Vagina (tissue), 2 donors: ENCODE measurements around the gene GABARAPL2. TPM values are rescaled to one million over a fixed set of nuclear protein-coding genes. Genes with fewer than 3 reads are reported as not detected.

Experiments
- DNase-seq, 2 donors: peaks; one replicate each; pipeline ENCODE4 v3.0.0-alpha.2; 2017; ENCODE audit errors: extremely low spot score in 2 of 2
- H3K27ac ChIP-seq: fragments of 200-600 bp; sonication (generic); one replicate; pipeline ENCODE4 v1.5.1; 2019
- H3K27me3 ChIP-seq: fragments of 200-600 bp; sonication (generic); one replicate; pipeline ENCODE4 v1.5.1; 2019
- H3K36me3 ChIP-seq, 2 donors: fragments of 200-600 bp; sonication (generic); one replicate each; pipeline ENCODE4 v1.5.1; 2017 to 2019
- H3K4me1 ChIP-seq: fragments of 200-600 bp; sonication (generic); one replicate; pipeline ENCODE4 v1.5.1; 2019
- H3K4me3 ChIP-seq, 2 donors: fragments of 200-600 bp; sonication (generic); 1 replicate in 1 of 2; 2 replicates in 1 of 2; pipeline ENCODE4 v1.5.1; 2016 to 2019
- H3K9me3 ChIP-seq: fragments of 200-600 bp; sonication (generic); one replicate; pipeline ENCODE4 v1.5.1; 2019
- POLR2A ChIP-seq, 2 donors: fragments of 450-650 bp; IDR thresholded peaks; one replicate each; pipeline ENCODE4 v1.6.1; 2017; ENCODE audit warnings: antibody characterized with exemption in 2 of 2, mild to moderate bottlenecking in 2 of 2, moderate library complexity in 2 of 2
- POLR2AphosphoS5 ChIP-seq, 2 donors: sonication (generic); formaldehyde crosslinking; IDR thresholded peaks; one replicate each; pipeline ENCODE4 v1.9.0; 2017; ENCODE audit warnings: antibody characterized with exemption in 2 of 2, mild to moderate bottlenecking in 2 of 2, low read depth in 1 of 2; ENCODE audit not compliant: insufficient read depth in 1 of 2
- intact Hi-C: fragments of 100-400 bp; cut with DNase I; formaldehyde crosslinking; loops from one replicate; pipeline ENCODE4 v1.15.1; 2023
- total RNA-seq: library from RNA; depleted of rRNA; stranded (reverse); fragments of >200 nt; gene quantifications from one replicate; pipeline ENCODE4 v1.2.3, GENCODE V29; 2016
- TF ChIP-seq, protein P1 (sequence below), 3 experiments: fragments of 450-650 bp in 2 of 3; fragments of 200-600 bp in 1 of 3; sonication (generic) in 1 of 3; IDR thresholded peaks; one replicate each; pipeline ENCODE4 v1.5.1; 2017 to 2019; ENCODE audit warnings: antibody characterized with exemption in 3 of 3, mild to moderate bottlenecking in 2 of 3, moderate library complexity in 2 of 3

Gene GABARAPL2
- total RNA-seq, 1 donor from 2014 or later = 86.4 TPM

DNA sequence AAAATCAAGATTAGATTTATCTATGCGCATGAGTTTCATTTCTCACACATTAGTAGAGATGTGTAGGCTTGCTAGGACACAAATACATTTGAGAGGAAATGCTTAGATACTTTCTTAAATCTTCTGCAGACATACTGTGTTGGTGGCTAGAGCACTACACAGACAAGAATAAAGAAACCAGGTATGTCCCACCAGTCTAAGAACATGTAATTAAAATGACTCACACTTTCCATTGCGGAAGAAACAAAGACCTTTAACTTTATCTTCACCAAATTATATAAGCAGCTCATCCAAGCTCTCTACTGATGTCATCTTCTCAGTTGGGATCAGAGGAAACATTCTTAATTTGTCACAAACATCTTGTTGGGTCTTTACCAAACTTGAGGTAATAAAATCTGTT, 12.5 kb downstream of the GABARAPL2 start:
- DNase-seq = no peak
- H3K4me1 ChIP-seq = peaks cover under 1% of the 10 kb centered on the region
- intact Hi-C loops = no loop called here
- peaks cover 0 to 55% of the 10 kb centered on the region in 2 donors for H3K36me3 ChIP-seq
- TF ChIP-seq POLR2AphosphoS5 (IDR thresholded peaks at IDR 0.05; ENCODE audit: insufficient read depth in 1 of 2, low read depth in 1 of 2) = no peak
- TF ChIP-seq, protein P1, sequence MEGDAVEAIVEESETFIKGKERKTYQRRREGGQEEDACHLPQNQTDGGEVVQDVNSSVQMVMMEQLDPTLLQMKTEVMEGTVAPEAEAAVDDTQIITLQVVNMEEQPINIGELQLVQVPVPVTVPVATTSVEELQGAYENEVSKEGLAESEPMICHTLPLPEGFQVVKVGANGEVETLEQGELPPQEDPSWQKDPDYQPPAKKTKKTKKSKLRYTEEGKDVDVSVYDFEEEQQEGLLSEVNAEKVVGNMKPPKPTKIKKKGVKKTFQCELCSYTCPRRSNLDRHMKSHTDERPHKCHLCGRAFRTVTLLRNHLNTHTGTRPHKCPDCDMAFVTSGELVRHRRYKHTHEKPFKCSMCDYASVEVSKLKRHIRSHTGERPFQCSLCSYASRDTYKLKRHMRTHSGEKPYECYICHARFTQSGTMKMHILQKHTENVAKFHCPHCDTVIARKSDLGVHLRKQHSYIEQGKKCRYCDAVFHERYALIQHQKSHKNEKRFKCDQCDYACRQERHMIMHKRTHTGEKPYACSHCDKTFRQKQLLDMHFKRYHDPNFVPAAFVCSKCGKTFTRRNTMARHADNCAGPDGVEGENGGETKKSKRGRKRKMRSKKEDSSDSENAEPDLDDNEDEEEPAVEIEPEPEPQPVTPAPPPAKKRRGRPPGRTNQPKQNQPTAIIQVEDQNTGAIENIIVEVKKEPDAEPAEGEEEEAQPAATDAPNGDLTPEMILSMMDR (IDR thresholded peaks at IDR 0.05) = no peak
- no peak for TF ChIP-seq POLR2A (IDR thresholded peaks at IDR 0.05)
- H3K27me3 ChIP-seq = no peaks in the 10 kb centered on the region
- no peak overlapping the region for H3K27ac ChIP-seq
- H3K9me3 ChIP-seq = no peaks in the 10 kb centered on the region
- no peak overlapping the region for H3K4me3 ChIP-seq

DNA sequence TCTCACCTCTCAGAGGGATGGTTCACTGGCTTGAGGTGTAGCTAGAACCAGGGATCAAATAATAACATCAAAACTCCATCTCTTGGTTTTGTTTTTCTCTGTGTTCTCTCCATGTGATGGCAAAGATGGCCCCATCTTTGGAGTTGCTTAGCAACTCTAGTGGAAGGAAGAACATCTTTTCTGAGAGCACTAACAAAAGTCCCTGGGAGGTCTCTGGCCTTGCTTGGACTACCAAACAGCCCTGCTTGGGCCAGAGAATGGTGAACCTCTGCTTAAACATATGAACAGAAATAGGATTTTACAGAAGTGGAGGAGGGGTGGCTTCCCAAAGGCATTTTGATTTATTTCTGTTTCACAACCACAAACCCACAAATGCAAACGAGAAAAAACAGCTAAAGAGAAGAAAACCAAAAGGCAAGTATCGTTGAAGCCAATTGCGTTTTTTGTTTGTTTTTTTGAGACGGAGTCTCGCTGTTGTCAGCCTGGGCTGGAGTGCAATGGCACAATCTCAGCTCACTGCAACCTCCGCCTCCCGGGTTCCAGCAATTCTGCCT, 13.2 kb downstream of the GABARAPL2 start:
- TF ChIP-seq POLR2A (IDR thresholded peaks at IDR 0.05) = no peak
- no peak for TF ChIP-seq POLR2AphosphoS5 (IDR thresholded peaks at IDR 0.05; ENCODE audit: insufficient read depth in 1 of 2, low read depth in 1 of 2)
- TF ChIP-seq, protein P1 (IDR thresholded peaks at IDR 0.05) = no peak
- H3K4me3 ChIP-seq = no peak overlapping the region
- H3K27ac ChIP-seq = no peak overlapping the region
- H3K27me3 ChIP-seq = no peaks in the 10 kb centered on the region
- DNase-seq = no peak
- no peaks in the 10 kb centered on the region for H3K4me1 ChIP-seq
- H3K9me3 ChIP-seq = no peaks in the 10 kb centered on the region
- peaks cover 0 to 49% of the 10 kb centered on the region in 2 donors for H3K36me3 ChIP-seq
- intact Hi-C loops = no loop called here

GRCh38 chr16:75584108-75584507, 17.9 kb downstream of the GABARAPL2 start:
- intact Hi-C loops = no loop called here

DNA sequence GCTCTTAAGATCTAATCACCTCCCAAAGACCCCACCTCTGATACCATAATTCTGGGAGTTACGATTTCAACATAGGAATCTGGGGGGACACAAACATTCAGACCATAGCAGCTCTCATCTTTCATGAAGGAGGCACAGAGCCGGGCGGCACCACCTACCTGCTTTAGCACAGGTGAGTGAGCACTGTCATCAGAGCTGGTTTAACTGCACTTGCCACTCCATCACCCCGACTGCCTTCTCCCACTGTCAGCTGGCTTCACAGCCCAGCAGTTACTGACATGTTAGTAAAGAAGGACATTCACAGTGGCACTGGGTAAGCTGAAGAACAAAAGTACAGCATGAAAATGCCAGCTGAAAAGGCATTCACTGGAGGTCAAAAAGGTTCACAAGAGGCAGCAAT, 22.5 kb downstream of the GABARAPL2 start:
- H3K27ac ChIP-seq = no peak overlapping the region
- no peak for DNase-seq
- H3K4me1 ChIP-seq = peaks cover 8% of the 10 kb centered on the region
- no peaks in the 10 kb centered on the region for H3K9me3 ChIP-seq
- no peaks in the 10 kb centered on the region for H3K27me3 ChIP-seq
- TF ChIP-seq, protein P1 (IDR thresholded peaks at IDR 0.05) = no peak
- TF ChIP-seq POLR2AphosphoS5 (IDR thresholded peaks at IDR 0.05; ENCODE audit: insufficient read depth in 1 of 2, low read depth in 1 of 2) (no peak), POLR2A (IDR thresholded peaks at IDR 0.05) (no peak)
- intact Hi-C loops = no loop called here
- H3K36me3 ChIP-seq = no peaks in the 10 kb centered on the region
- no peak overlapping the region for H3K4me3 ChIP-seq

More at GRCh38 chr16:75584108-75584507, 17.9 kb downstream of the GABARAPL2 start:
- H3K27ac ChIP-seq = no peak overlapping the region
- no peaks in the 10 kb centered on the region for H3K9me3 ChIP-seq
- no peak overlapping the region for H3K4me3 ChIP-seq
- no peaks in the 10 kb centered on the region for H3K27me3 ChIP-seq
- H3K4me1 ChIP-seq = no peaks in the 10 kb centered on the region
- no peak for TF ChIP-seq POLR2AphosphoS5 (IDR thresholded peaks at IDR 0.05; ENCODE audit: insufficient read depth in 1 of 2, low read depth in 1 of 2)
- TF ChIP-seq, protein P1 (IDR thresholded peaks at IDR 0.05) = no peak
- no peak for TF ChIP-seq POLR2A (IDR thresholded peaks at IDR 0.05)
- H3K36me3 ChIP-seq = peaks cover 0 to 11% of the 10 kb centered on the region in 2 donors
- DNase-seq = no peak

GRCh38 chr16:75589306-75589705, 23.1 kb downstream of the GABARAPL2 start:
- Histone ChIP-seq H3K9me3 (no peaks in the 10 kb centered on the region), H3K27ac (no peak overlapping the region), H3K4me3 (no peak overlapping the region), H3K27me3 (no peaks in the 10 kb centered on the region), H3K4me1 (peaks cover 8% of the 10 kb centered on the region), H3K36me3 (no peaks in the 10 kb centered on the region)
- intact Hi-C loops = no loop called here
- no peak for DNase-seq
- no peak for TF ChIP-seq POLR2A (IDR thresholded peaks at IDR 0.05)
- TF ChIP-seq, protein P1 (IDR thresholded peaks at IDR 0.05) = no peak
- no peak for TF ChIP-seq POLR2AphosphoS5 (IDR thresholded peaks at IDR 0.05; ENCODE audit: insufficient read depth in 1 of 2, low read depth in 1 of 2)
